CD14-positive monocyte (primary cell): ENCODE measurements around the gene CDC14A. TPM values are rescaled to one million over a fixed set of nuclear protein-coding genes. Genes with fewer than 3 reads are reported as not detected.
"Not testable (repeated sequence)": the region's sequence is repeated elsewhere in the genome, so short reads cannot be mapped to it uniquely, and the experiment has no call there.

ENCODE experiments used
- DNase-seq, 3 donors: peaks; one replicate each; pipeline ENCODE4 v3.0.0-alpha.2; 2011 to 2022
- H2AFZ ChIP-seq: 2 replicates; pipeline ENCODE4 v1.6.0; 2012; ENCODE audit warnings: mild to moderate bottlenecking, low read depth, low read length, inconsistent platforms; ENCODE audit not compliant: insufficient read depth, poor library complexity, severe bottlenecking
- H3K27ac ChIP-seq, 2 donors: 1 replicate in 1 of 2; 2 replicates in 1 of 2; pipeline ENCODE4 v1.5.1; 2012 to 2013; ENCODE audit warnings: low read length in 2 of 2, control low read depth in 1 of 2, inconsistent platforms in 1 of 2, low read depth in 1 of 2, mild to moderate bottlenecking in 1 of 2
- H3K27me3 ChIP-seq, 2 donors: one replicate each; pipeline versions ENCODE4 v1.6.0 to v1.6.1; 2011 to 2013; ENCODE audit warnings: low read length in 2 of 2; ENCODE audit not compliant: control insufficient read depth in 2 of 2, insufficient read depth in 2 of 2
- H3K36me3 ChIP-seq, 2 donors: replicated peaks in 1 of 2; 1 replicate in 1 of 2; 2 replicates in 1 of 2; pipeline versions ENCODE4 v1.5.1 to v1.6.1; 2012 to 2013; ENCODE audit warnings: low read length in 2 of 2, control low read depth in 1 of 2, inconsistent platforms in 1 of 2, mild to moderate bottlenecking in 1 of 2; ENCODE audit not compliant: insufficient read depth in 2 of 2, control insufficient read depth in 1 of 2
- H3K4me1 ChIP-seq, 2 donors: 1 replicate in 1 of 2; 2 replicates in 1 of 2; pipeline versions ENCODE4 v1.5.1 to v1.6.1; 2012 to 2013; ENCODE audit warnings: low read length in 2 of 2, control low read depth in 1 of 2, inconsistent platforms in 1 of 2, mild to moderate bottlenecking in 1 of 2, moderate library complexity in 1 of 2; ENCODE audit not compliant: insufficient read depth in 2 of 2, control insufficient read depth in 1 of 2
- H3K4me2 ChIP-seq: replicated peaks from 2 replicates; pipeline ENCODE3; 2012; ENCODE audit warnings: low read length, moderate library complexity, mild to moderate bottlenecking; ENCODE audit not compliant: poor library complexity, severe bottlenecking; ENCODE audit errors: extremely low read depth
- H3K4me3 ChIP-seq, 3 experiments: fragments of 200-600 bp in 1 of 3; sonication (generic) in 1 of 3; replicated peaks in 1 of 3; 1 replicate in 2 of 3; 2 replicates in 1 of 3; pipeline ENCODE4 v1.5.1; 2011 to 2013; ENCODE audit warnings: low read length in 3 of 3, mild to moderate bottlenecking in 3 of 3, control low read depth in 2 of 3, low read depth in 2 of 3, inconsistent platforms in 1 of 3, moderate library complexity in 1 of 3
- H3K79me2 ChIP-seq: 2 replicates; pipeline ENCODE4 v1.6.0; 2012; ENCODE audit warnings: mild to moderate bottlenecking, control low read depth, inconsistent platforms, low read length, moderate library complexity; ENCODE audit not compliant: insufficient read depth
- H3K9ac ChIP-seq: 2 replicates; pipeline ENCODE4 v1.6.0; 2017; ENCODE audit warnings: low read length, mild to moderate bottlenecking; ENCODE audit not compliant: insufficient read depth, poor library complexity, severe bottlenecking
- H3K9me3 ChIP-seq, 2 donors: replicated peaks in 1 of 2; 1 replicate in 1 of 2; 2 replicates in 1 of 2; pipeline versions ENCODE4 v1.5.1 to v1.6.1; 2012 to 2013; ENCODE audit warnings: low read length in 2 of 2, control low read depth in 1 of 2; ENCODE audit not compliant: control insufficient read depth in 1 of 2, insufficient read depth in 1 of 2
- H4K20me1 ChIP-seq: 2 replicates; pipeline ENCODE4 v1.6.0; 2012; ENCODE audit warnings: mild to moderate bottlenecking, low read length, control low read depth, moderate library complexity; ENCODE audit not compliant: insufficient read depth
- H3K27ac Mint-ChIP-seq, 7 donors: one replicate each; pipeline ENCODE4 v1.8.0; 2020; ENCODE audit warnings: mild to moderate bottlenecking in 7 of 7, mixed read lengths in 7 of 7, moderate library complexity in 6 of 7, inconsistent platforms in 2 of 7
- H3K27me3 Mint-ChIP-seq, 3 donors: one replicate each; pipeline ENCODE4 v1.8.0; 2021 to 2022; ENCODE audit warnings: low read depth in 3 of 3, mild to moderate bottlenecking in 3 of 3, mixed read lengths in 3 of 3, moderate library complexity in 3 of 3, inconsistent platforms in 1 of 3
- H3K36me3 Mint-ChIP-seq, 2 donors: one replicate each; pipeline ENCODE4 v1.8.0; 2020; ENCODE audit warnings: mixed read lengths in 2 of 2, inconsistent platforms in 1 of 2, mild to moderate bottlenecking in 1 of 2
- H3K4me1 Mint-ChIP-seq: one replicate; pipeline ENCODE4 v1.8.0; 2020; ENCODE audit warnings: mild to moderate bottlenecking, mixed read lengths
- H3K4me3 Mint-ChIP-seq, 2 donors: one replicate each; pipeline ENCODE4 v1.8.0; 2020; ENCODE audit warnings: mild to moderate bottlenecking in 2 of 2, mixed read lengths in 2 of 2, moderate library complexity in 1 of 2
- H3K9me3 Mint-ChIP-seq, 7 donors: one replicate each; pipeline ENCODE4 v1.8.0; 2020 to 2022; ENCODE audit warnings: mixed read lengths in 7 of 7, mild to moderate bottlenecking in 6 of 7, moderate library complexity in 6 of 7, inconsistent platforms in 2 of 7
- CTCF ChIP-seq: fragments of 200-600 bp; IDR thresholded peaks from one replicate; pipeline ENCODE4 v1.8.0; 2022; ENCODE audit warnings: antibody characterized with exemption, mild to moderate bottlenecking
- WGBS: methylation state at CpG from one replicate; pipeline ENCODE4 v1.1.5; 2013; ENCODE audit warnings: missing lambda C conversion rate; ENCODE audit not compliant: insufficient coverage; 5-methylcytosine and 5-hydroxymethylcytosine counted together
- intact Hi-C, 2 donors: fragments of 100-400 bp; cut with micrococcal nuclease; formaldehyde crosslinking; loops; one replicate each; pipeline versions ENCODE4 v1.15.0 to v1.15.1; 2023
- polyA plus RNA-seq, 3 donors: library from polyadenylated mRNA; depleted of rRNA in 1 of 3; unstranded in 2 of 3; stranded (reverse) in 1 of 3; fragments of 300-500 nt in 2 of 3; fragments of >200 nt in 1 of 3; fragmentation: Illumina TruSeq in 2 of 3; gene quantifications; 1 replicate in 2 of 3; 2 replicates in 1 of 3; pipeline ENCODE4 v1.2.3, GENCODE V29; 2012 to 2021

CDC14A gene
- polyA plus RNA-seq, 3 donors, result 4.2 to 9.2 (median 6.1) TPM

DNA sequence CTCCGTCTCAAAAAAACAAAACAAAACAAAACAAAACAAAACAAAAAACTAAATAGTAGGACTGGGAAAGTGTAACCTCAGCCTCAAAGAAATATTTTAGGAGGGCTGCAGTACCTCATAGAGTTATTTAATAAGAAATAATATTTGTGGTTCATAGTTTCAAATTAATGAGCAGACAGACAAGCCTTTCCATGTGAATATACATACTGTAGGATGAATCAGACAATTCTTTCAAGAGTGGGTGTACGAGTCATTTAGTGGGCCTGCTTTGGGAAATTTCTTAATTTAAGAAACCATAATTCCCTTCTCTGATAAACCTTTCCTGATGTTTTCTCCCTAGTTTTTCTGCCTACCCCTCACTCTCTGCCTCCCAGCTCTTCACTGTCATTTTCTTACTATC, 52.5 kb downstream of the CDC14A start:
- H3K79me2 ChIP-seq, result peaks cover 89% of the 10 kb centered on the region
- H2AFZ ChIP-seq, result no peak overlapping the region
- H3K9me3 Mint-ChIP-seq, result peaks cover 0 to 7% (median 5%) of the 10 kb centered on the region in 7 donors
- no peak for TF ChIP-seq CTCF
- peaks cover 8 to 19% of the 10 kb centered on the region in 2 donors for H3K4me1 ChIP-seq
- no peak overlapping the region for H3K9ac ChIP-seq
- no CpG with 5 or more reads among the region's 2 CpGs for WGBS
- H3K36me3 ChIP-seq, result peaks cover 5 to 7% of the 10 kb centered on the region in 2 donors
- no peak overlapping the region for H3K4me2 ChIP-seq
- H3K9me3 ChIP-seq, result peaks cover 0 to 3% of the 10 kb centered on the region in 2 donors
- H4K20me1 ChIP-seq, result no peaks in the 10 kb centered on the region
- no peak overlapping the region for H3K4me3 Mint-ChIP-seq
- peak overlapping the region in 1 of 7 donors; percentile 7 for H3K27ac Mint-ChIP-seq
- peaks cover 0 to 2% (median 1%) of the 10 kb centered on the region in 3 donors for H3K27me3 Mint-ChIP-seq
- H3K27me3 ChIP-seq, result no peaks in the 10 kb centered on the region
- peaks cover 24 to 31% of the 10 kb centered on the region in 2 donors for H3K36me3 Mint-ChIP-seq
- peaks cover 32% of the 10 kb centered on the region for H3K4me1 Mint-ChIP-seq
- no peak for DNase-seq
- intact Hi-C loops, result no loop called here
- no peak overlapping the region for H3K4me3 ChIP-seq
- no peak overlapping the region for H3K27ac ChIP-seq

DNA sequence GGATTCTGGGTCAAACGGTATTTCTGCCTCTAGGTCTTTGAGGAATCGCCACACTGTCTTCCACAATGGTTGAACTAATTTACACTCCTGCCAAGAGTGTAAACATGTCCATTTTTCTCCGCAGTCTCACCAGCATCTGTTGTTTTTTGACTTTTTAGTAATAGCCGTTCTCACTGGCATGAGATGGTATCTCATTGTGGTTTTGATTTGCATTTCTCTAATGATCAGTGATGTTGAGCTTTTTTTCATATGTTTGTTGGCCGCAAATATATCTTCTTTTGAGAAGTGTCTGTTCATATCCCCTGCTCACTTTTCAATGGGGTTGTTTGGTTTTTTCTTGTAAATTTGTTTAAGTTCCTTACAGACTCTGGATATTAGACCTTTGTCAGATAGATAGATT, 53.6 kb downstream of the CDC14A start:
- H4K20me1 ChIP-seq, H3K27ac ChIP-seq, H3K36me3 ChIP-seq, H3K9ac ChIP-seq, H3K4me3 ChIP-seq, H3K9me3 ChIP-seq, H3K4me3 Mint-ChIP-seq, intact Hi-C loops, H3K27ac Mint-ChIP-seq, H3K9me3 Mint-ChIP-seq, H3K4me2 ChIP-seq, DNase-seq, H2AFZ ChIP-seq, H3K27me3 Mint-ChIP-seq, H3K27me3 ChIP-seq, H3K4me1 ChIP-seq: not testable (repeated sequence)
- peaks cover 95% of the 10 kb centered on the region for H3K79me2 ChIP-seq
- H3K36me3 Mint-ChIP-seq, result peaks cover 24 to 31% of the 10 kb centered on the region in 2 donors
- 100% methylated on average over 2 of the region's 5 CpGs for WGBS
- peaks cover 25% of the 10 kb centered on the region for H3K4me1 Mint-ChIP-seq

DNA sequence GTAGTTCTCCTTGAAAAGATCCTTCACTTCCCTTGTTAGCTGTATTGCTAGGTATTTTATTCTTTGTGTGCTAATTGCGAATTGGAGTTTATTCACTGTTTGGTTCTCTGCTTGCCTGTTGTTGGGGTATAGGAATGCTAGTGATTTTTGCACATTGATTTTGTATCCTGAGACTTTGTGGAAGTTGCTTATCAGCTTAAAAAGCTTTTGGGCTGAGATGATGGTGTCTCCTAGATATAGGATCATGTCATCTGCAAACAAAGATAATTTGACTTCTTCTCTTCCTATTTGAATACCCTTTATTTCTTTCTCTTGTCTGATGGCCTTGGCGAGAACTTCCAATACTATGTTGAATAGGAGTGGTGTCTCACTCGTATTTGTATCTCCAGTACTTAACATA, 55.1 kb downstream of the CDC14A start:
- H3K4me3 ChIP-seq, H3K27me3 ChIP-seq, H4K20me1 ChIP-seq, intact Hi-C loops, H3K27me3 Mint-ChIP-seq, H3K9me3 Mint-ChIP-seq, DNase-seq, H3K4me1 ChIP-seq, H3K36me3 ChIP-seq, H2AFZ ChIP-seq, H3K4me2 ChIP-seq, H3K27ac ChIP-seq, H3K9ac ChIP-seq, H3K4me3 Mint-ChIP-seq, H3K9me3 ChIP-seq, H3K27ac Mint-ChIP-seq: not testable (repeated sequence)
- WGBS, result 100% methylated on average over 1 of the region's 3 CpGs
- peaks cover 35% of the 10 kb centered on the region for H3K4me1 Mint-ChIP-seq
- peaks cover 94% of the 10 kb centered on the region for H3K79me2 ChIP-seq
- peaks cover 21 to 34% of the 10 kb centered on the region in 2 donors for H3K36me3 Mint-ChIP-seq
